CD4-positive, alpha-beta T cell treated with Interleukin-1 beta for 1 hour (primary cell): ENCODE measurements around the gene ADGRG1.
A peak's percentile ranks its signal among the peaks of the same experiment; 100 is the strongest.

Experiments
- DNase-seq, 2 donors: peaks; one replicate each; pipeline ENCODE4 v3.0.0-alpha.2; 2020 to 2022

The ADGRG1 gene

DNA sequence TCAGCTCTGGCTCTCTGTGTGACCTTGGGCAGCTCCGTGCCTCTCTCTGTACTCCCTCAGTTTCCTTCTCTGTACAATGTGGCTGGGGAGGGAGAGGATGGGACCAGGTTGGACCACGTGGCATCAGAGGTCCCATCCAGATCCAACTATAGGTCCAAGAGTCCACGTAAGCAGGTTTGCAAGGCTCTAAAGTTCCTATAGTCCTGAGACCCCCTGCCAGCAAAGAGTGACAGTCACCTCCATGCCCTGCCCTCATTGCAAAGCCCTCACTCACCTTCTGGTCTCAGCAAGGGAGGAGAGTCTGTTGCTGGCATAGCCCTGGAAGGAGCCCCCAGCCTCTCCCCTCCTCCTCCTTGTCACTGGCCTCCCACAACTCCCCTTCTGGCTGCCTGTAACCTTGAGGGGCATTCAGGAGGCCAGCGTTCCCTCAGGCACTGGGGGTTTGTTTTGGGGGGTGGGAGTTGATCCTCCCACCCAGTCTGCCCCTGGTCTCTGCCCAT lies 60.1 kb downstream of the ADGRG1 start:
- DNase-seq, result no peak

DNA sequence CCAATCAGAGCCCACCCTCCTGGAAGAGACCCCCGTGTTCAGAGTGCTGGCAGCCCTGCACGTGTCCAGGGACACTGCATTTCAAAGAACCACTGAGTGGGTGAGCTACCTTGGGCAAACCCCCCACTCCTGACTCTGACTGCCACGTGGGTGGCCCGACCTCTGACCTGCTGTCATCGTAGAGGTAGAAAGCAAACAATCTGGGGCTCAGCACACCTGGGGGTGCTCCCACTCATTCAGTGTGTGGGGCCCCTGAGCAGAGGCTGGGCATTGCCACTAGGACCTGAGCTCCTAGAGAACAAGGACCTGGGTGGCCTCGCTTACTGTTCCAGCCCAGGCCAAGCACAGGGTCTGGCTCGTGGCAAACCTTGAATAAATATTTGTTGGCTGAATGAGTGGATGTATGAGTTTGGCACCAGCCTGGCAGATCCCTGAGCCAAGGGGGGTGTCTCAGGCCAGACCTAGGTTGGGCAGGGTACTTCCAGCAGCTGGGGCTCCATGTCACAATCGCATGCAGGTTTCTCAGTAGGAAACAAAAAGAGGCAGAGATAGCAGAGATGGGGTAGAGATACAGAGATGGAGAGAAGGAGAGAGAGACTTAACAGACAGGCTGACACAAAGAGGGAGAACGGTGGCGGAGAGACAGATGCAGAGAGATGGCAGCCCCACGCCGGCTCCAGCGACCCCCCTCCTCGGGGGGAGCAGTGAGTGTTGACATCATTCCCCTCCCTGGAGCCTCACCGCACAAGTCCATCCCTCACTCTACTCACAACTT lies 60.7 kb downstream of the ADGRG1 start:
- no peak for DNase-seq

DNA sequence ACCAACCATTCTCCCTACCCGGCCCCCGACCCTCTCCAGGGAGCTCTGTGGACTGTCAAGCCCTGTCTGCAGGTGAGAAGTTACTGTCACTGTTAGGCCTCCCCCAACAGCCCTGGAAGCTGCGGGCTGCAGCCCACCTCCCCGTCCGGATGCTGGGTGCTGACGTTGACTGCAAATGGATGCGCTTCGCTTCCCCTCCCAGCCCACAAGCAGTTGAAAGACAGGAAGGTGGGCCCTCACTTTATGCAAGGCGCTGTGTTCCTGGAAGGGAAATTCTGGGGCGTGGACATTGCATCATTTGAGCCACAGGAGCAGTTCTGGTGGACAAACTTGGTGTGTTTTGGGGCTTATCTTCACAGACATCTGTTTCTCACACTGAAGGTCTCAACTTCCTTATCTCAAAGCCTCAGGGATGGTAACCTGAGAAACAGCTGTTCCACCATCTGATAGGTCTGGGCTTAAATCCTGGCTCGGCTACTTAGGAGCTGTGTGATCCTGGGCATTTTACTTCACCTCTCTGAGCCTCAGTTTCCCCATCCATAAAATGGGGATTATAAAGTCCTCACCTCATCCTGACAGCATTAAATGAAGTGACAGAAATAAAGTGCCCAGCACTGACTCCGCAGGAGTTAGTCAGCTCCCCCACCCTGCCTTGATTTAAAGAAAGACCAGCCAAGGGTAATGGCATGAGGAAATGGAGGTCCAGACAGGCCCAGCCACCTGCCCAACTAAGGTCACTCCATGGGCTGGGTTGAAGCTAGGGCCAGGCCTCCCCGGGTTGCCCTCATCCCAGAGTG lies 61.5 kb downstream of the ADGRG1 start:
- peak; percentile 50 to 74 for DNase-seq

DNA sequence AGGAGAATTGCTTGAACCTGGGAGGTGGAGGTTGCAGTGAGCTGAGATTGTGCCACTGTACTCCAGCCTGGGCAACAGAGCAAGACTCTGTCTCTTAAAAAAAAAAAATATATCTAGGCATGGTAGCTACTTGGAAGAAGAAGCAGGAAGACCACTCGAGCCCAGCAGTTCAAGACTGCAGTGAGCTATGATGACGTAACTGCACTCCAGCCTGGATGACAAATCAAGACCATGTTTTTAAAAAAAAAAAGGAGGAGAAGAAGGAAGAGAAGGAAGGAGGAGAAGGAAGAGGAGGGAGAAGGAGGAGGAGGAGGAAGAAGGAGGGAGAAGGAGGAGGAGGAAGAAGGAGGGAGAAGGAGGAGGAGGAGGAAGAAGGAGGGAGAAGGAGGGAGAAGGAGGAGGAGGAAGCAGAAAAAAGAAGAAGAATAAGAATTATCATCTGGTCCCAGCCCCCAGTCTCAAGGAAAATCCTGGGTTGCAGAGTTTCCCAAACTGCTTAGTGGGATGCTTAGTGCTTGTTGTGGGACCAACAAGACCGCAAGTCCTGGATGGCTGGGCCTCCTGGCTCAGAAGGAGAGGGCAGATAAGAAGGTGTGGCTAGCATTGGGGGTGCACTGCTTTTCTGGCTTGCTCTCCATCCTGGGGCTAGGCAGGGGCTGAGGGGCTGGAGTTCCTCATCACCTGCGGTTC lies 62.5 kb downstream of the ADGRG1 start:
- no peak for DNase-seq

DNA sequence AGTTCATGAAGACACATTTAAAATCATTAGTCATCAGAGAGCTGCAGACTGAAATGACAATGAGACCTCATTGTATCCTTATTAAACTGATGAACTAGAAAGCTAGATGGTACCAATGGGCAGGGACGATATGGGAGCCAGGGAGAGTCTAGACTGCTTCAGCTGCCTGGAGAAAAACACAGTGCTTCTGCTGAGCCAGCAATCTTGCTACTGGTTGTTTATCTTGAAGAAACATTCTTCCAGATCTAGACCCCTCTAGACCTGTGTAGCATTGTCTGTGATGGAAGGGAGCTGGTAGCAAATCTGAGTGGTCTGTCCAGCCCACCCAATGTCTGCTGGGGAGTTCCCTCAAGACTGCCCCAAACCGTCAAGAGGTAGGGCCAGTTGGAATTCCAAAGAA lies 64.2 kb downstream of the ADGRG1 start:
- no peak for DNase-seq

DNA sequence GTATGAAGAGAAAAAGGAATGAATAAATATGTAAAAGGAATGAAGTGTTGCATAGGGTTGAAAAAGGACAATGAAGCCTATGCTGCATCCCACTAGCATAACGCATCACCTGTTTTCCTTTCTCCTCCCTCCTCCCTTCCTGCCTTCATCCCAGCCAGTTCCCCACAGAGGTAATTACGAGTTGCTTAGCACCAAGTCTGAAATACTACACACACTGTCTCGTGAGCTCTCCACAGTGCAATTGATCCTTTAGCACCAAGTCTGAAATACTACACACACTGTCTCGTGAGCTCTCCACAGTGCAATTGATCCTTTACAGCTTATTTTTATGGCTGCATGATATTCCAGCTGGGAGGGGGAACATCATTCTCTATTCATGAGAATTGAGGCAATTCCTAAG lies 65.1 kb downstream of the ADGRG1 start:
- no peak for DNase-seq

DNA sequence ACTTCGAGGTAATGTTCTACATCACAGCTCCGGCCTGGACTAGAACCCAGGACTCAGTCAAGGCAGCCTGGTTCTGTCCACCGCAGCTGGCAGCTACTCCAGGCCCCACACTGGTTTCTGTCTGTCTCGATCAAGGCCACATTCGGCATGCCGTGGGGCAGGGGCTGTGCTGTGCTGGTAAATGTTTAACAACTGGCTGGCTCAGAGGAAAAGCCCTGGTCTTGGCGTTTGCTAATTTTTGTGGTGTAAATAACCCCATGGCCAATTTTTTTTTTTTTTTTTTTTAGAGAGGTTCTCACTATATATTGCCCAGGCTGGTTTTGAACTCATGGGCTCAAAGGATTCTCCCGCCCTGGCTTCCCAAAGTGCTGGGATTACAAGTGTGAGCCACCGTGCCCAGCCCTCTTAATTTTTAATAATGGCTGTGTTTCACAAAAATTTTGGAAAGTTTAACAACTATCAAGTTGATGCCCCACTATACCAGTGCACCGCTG lies 65.8 kb downstream of the ADGRG1 start:
- no peak for DNase-seq

DNA sequence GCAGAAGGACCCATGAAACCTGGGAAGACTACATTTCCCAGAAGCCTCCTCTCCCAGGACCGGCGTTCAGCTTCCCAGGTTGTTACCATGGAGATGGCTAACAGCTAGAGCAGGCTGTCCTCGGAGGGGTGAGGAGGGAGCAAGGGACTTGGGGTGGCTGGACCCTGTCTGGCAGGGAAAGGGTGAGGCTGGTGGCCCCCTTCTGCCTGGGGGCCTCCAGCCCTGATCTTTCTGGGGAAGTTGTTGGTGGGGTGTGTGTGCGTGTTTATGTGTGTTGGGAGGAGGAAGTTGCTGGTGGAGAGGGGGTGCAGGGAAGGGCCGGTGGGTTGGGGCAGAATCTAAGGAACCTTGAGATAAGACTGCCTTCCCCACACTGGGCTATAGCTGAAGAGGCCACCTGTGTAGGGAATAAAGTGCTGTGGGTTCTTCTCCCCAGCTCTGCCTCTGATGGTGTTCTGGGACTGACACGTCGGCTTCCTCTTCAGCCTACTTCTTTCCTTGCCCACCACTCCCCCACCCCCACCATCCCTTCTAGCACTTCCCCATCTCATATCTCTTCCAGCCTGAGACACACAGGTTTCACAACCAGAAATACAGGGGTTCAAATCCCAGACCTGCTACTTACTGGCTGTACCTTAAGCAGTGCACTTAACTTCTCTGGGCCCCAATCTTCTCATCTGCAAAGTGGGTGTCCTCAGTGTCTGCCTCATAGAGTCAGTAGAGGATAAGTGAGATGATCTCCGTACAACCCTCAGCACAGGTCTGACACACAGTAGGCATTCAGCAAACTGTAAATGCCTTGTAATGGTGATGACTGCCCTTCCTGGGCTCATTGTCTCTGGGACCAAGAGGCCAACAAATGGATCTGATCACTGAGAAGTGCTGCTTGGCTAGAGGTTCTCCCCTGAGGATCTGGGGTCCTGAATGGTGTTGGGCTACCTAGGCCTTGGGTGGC lies 66.6 kb downstream of the ADGRG1 start, which contains the start of gene DRC7:
Gene DRC7, plus strand, starts transcription at position 82 of the 955 bp plus-strand sequence. CDS start 3,144 bp downstream, outside the sequence.
- peak; percentile 31 to 67 for DNase-seq

DNA sequence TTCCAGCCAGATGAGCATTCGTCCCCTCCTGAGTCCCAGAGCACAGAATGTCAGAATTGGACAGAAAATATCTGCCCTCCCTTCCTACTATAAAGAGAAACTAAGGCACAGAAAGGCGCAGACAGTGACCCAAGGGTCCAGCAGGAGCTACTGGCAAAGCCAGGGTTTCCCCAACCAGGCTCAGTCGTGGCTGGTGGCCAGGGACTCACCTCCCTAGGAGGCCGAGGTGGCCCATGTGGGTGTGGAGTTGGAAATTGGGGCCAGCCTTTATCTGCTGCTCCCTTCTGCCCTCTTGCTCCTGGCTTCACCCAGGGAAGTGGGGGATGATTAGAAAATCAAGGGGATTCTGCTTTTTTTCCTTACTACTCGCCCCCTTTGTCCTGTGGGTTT lies 67.2 kb downstream of the ADGRG1 start:
- no peak for DNase-seq

DNA sequence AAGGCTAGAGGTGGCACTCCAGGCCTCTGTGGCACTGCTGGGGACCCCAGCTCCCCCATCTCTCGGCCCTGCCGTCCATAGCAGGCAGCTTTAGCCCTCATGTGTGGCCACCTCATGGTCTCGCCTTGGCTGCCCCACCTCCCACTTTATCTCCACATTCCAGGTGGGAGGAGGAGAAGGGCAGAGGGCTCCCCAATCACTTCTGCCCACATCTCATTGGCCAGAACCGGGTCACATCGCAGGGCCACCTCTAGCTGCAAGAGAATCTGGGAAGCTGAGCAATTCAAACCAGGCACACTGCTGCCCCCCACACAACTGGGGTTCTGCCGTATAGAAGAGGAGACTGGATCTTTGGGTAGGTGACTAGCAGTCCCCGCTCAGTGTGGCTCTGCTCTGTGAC lies 67.8 kb downstream of the ADGRG1 start:
- no peak for DNase-seq

DNA sequence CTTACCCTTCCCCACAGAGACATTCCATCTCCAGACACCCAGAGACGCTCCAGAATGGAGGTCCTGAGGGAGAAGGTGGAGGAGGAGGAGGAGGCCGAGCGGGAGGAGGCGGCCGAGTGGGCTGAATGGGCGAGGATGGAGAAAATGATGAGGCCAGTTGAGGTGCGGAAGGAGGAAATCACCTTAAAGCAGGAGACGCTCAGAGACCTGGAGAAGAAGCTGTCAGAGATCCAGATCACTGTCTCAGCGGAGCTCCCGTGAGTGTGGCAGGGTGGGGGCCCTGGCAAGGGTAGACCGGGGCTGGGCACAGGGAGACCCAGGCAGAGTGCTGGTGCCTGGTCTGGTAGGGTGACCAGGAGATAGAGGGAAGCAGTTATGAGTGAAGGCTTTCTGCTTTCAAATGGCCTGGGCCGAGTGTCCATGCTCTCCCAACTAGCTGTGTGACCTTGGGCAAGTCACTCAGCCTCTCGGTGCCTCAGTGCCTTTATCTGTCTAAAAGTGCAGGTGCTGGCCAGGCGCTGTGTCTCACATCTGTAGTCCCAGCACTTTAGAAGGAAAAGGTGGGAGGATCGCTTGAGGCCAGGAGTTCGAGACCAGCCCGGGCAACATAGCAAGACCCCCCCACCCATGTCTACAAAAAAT lies 69.6 kb downstream of the ADGRG1 start:
- no peak for DNase-seq

DNA sequence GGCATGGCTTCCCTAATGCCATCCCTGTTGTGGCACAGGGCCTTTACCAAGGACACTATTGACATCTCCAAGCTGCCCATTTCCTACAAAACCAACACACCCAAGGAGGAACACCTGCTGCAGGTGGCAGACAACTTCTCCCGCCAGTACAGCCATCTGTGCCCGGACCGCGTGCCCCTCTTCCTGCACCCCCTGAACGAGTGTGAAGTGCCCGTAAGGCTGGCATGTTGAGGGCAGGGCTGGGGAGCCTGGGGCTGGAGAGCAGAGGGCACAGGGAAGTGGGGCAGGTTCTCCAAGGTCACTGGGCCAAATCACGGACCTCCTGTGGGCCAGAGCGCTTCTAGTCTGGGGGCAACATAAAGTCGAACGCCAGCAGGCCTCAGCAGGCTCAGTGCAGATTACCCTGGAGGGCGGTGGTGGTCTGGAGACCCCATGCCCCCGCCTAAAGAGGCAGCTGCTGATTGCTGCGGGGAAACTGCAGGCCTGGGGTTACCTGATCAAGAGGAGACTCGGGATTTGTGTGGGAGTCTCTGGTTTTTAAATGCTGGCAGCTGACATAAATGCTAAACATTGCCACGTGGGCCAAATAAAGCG lies 70.5 kb downstream of the ADGRG1 start:
- no peak for DNase-seq

DNA sequence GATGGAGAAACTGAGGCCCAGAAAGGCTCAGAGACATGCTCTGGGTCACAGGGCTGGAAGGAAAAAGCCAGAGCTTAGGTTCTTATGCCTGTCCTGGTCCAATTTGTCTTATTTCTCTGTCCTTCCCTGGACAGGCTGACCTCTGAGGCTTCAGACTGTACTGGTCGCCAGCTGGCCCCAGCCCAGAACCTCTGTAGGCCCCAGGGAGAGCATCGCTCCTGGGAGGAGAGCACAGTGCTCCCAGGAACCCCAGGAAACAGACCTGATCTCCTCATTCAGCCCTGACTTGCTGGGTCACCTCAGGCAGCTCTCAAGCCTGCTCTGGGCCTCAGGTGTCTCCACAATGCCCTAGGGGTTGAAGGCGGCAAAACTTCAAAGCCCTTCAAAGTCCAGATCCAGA lies 71.1 kb downstream of the ADGRG1 start:
- DNase-seq, result no peak

DNA sequence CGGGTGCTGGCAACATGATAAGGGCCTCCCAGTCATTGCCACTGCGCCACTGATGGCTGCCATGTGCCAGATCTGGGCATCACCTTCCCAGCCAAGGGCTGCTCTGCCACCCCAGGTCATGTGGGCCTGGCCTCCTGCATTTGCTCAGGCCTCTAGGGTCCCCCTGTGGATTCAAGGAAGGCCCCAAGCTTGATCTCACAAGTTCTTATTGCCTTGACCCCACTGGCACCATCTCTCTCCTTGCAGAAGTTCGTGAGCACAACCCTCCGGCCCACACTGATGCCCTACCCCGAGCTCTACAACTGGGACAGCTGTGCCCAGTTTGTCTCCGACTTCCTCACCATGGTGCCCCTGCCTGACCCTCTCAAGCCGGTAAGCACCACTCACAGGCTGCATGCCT lies 71.5 kb downstream of the ADGRG1 start:
- DNase-seq, result no peak

DNA sequence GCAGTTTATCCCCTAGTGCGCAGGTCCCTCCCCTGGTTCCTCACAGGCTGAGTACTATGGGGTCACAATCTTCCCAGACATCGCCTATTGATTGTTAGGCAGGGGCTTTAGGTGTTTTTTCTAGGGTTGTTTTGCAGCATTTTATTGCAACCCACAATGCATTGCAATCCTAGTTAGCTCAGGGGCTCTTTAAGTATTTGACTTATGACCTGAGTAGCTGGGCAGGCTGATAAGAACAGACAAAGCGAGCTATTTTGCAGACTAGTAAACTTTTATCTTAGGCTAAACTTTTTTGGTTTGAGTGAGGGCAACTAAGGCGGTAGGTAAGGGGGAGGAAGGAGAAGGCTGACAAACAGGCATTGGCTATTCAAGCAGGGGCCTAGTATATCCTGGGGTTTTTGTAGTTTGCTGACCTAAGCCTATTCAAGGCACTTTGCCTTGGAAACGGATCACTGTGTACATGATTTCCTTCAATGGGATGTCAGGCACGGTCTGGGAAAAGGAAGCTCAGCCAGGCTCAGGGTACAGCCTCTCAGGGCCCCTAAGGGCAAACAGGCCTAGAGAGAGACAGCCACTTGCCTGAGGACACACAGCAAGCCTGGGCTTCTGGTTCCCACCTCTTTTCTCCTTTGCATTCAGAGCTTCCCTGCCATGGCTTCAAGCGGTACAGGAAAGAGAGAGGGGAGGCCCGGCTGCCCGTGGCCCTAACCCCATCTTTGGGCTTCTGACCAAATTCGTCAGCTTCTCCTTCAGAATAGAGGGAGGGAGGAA lies 72.5 kb downstream of the ADGRG1 start:
- no peak for DNase-seq

DNA sequence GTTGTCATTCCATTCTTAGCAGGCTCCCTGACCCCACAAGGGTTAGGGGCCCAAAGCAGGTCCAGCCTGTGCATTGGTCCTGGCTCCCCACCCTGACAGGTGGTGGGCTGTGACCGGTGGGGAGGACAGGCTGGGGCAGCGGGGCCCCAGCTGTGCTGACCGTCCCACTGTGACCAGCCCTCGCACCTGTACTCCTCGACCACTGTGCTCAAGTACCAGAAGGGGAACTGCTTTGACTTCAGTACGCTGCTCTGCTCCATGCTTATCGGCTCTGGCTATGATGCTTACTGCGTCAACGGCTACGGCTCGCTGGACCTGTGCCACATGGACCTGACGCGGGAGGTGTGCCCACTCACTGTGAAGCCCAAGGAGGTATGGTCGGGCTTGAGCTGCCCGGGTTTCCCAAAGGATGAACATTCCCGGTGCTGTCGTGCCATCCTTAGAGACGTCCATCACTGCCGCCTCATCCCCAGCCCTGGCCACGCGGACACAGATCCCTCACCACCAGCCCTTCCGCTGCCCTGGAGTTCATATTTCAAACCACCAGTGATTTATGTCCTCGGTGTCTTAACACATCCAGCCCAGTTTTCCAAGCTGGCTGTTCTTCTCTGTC lies 73.4 kb downstream of the ADGRG1 start:
- DNase-seq, result no peak

DNA sequence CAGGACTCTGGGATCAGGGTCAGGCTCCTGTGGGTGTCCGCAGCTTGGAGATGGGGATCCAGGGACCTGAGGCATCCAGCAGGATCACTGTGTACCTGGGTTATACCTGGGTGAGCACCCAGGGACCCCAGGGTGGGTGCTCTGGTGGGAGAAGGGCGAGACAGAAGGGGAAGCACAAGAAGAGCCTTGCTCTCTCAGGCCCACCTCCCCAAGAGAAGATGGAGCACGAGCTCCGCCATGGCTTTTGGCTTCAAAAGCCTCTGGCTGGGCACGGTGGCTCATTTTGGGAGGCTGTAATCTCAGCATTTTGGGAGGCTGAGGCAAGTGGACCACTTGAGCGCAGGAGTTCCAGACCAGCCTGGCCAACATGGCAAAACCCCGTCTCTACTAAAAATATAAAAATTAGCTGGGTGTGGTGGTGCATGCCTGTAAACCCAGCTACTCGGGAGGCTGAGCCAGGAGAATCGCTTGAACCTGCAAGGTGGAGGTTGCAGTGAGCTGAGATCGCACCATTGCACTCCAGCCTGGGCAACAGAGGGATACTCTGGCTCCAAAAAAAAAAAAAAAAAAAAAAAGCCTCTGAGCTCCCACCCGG lies 75.1 kb downstream of the ADGRG1 start:
- no peak for DNase-seq

DNA sequence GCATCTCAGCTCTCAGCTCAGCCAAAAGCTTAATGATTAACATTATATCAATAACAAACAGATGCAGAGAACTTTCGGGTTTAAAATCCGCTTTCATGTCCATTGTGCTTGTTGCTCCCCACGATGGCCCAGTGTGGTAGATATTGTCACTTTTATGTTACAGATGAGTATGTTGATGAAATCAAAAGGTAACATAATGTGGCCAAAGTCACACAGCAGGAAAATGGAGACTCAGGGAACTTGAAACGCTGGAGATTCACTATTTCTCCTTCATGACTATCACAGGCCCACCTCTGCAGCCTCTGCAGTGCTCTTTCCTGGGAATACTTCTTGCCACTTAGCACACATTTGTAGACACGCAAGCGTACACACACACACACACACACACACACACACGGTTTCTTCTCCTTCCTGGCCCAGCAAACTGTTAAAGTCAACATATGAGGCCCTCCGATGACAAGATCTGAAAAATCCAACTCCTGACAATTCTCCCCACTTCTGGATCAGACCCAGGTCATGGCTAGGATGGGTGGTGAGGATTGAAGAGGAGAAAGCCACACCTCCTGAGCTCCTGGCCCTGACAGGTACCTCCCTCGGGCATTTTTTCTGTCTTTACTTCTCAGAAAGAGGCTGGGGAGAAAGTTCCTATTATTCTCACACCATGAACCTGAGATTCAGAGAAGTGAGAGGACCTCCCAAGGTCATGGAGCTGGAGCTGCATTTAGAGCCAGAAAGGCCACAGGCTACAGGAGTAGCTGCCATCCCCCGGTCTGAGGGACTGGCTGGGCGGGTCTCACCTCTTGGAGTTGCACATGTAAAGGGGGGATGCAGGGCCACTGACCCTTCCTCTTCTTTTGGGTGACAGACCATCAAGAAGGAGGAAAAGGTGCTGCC lies 75.8 kb downstream of the ADGRG1 start:
- DNase-seq, result no peak
